T-helper 2 cell (primary cell): ENCODE measurements around the gene CA12.
"Not testable (repeated sequence)": the region's sequence is repeated elsewhere in the genome, so short reads cannot be mapped to it uniquely, and the experiment has no call there.

ENCODE experiments used
- DNase-seq, 5 experiments: peaks; one replicate each; pipeline versions ENCODE4 v3.0.0 to v3.0.0-alpha.2; 2012 to 2022

Gene CA12

GRCh38 chr15:63334821-63335220 is 46.8 kb downstream of the CA12 start:
- DNase-seq, result no peak

GRCh38 chr15:63332367-63333124 is 49.1 kb downstream of the CA12 start:
- no peak for DNase-seq

- peak in 1 of 5 experiments; percentile 25 for DNase-seq
Observed at GRCh38 chr15:63331456-63331855, 50.2 kb downstream of the CA12 start.

DNA sequence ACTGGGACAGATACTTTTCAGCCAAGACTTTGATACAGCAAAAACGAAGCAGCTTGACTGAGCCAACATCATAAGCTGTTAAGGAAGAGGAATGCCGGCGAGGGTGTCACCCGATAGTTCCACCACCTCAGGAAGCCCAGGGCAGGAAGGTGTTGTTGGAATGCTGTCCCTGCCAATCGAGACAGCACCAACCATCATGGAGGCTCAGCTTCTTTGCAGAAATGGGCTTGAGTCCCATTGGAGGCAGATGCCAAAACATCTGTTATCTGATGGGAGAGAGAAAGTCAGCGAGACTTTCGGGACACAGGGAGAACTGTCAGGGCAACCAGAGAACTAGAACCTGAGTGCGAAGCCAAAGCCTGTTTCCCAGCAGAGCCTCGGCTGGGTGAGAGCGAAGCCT is 50.7 kb downstream of the CA12 start:
- DNase-seq, result no peak

DNA sequence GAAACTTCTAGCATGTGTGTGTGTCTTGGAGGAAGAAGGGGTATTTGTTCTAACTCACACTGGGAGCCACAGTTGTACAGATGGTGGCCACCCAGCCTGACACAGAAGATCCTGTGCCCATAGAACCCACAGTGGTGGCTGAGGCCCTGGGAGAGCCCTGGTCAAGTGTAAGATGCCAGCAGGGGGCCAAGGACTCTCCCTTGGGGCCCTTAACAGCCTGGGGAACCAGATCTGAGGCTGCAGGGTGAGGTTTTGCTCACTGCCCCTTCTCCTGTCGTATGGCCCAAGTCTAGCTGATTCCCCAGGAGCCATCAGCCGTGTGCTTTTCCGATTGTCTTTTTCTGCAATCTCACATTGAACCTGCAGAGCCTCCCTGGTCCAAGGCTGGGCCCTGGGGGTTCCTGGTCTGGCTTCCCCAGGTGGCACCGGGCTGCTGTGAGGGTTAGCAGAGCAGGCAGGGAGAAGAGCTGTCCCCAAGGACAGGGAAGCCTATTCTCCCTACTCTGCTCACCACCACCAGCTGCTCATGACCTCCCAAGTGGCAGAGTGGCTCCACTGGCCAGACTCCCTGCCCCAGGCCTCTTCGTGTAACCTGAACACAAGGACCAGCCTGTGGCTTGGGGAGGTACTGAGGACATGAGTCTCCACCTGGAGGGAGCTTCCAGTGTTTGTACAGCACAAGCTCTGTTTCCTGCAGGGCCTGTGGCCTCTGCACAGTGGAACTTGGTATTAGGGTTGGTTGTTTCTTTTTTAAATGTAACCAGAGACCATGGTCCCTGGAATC is 51.9 kb downstream of the CA12 start:
- DNase-seq, result no peak

DNA sequence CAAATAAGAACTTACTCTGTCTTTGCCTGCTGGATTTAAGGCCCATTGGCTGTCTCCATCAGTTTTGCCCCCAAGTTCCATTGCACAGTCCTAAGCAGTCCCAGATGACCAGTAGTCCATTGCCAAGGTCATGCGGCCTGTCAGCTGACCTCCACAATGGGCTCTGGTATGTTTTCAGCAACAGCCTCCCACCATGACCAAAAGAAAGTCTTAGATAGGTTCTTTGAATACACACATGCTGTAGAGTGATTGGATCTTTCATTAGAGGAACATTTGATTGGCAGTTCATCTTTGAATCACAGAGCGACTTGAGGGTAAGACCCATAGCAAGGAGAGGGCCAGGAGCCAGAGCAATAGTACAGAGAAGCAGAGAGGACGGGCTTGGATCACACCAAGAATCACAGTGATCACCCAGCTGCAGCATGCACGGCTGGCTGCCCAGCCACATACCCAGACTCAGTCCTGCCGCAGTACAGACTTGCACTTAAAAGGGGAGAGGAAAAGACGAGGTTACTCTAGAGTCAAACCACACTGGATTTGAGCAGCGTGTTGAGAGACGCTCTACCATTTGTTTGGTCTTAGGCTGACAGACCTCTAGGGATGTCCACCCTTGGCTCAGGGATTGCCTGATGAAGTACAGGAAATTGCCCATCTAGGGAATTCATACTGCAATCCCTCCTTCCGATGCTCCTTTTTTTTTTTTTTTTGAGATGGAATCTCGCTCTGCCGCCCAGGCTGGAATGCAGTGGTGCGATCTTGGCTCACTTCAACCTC is 53.8 kb downstream of the CA12 start:
- no peak for DNase-seq

- DNase-seq, result no peak
Observed at GRCh38 chr15:63324770-63325169, 56.9 kb downstream of the CA12 start.

- no peak for DNase-seq
Observed at GRCh38 chr15:63323798-63324563, 57.7 kb downstream of the CA12 start.

DNA sequence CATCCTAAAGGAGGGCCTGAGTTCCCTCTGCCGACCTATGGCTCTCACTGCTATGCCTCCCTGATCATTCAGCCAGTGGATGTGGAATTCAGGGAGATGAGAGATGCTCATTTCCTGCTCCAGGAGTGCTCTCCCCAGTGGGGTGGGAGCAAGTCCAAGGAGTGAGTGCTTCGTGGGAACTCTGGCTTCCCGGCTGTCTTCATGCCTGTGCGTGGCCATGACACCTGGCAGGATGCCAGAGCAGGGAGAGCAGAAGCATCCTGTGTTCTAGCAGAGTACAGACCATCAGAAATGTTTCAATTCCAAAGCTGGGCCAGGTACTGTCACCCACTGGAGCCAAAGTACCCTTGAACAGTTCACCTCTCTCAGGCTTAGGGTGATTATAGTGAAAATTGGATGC is 59.1 kb downstream of the CA12 start:
- no peak for DNase-seq

- DNase-seq, result no peak
Observed at GRCh38 chr15:63321462-63321861, 60.2 kb downstream of the CA12 start.

DNA sequence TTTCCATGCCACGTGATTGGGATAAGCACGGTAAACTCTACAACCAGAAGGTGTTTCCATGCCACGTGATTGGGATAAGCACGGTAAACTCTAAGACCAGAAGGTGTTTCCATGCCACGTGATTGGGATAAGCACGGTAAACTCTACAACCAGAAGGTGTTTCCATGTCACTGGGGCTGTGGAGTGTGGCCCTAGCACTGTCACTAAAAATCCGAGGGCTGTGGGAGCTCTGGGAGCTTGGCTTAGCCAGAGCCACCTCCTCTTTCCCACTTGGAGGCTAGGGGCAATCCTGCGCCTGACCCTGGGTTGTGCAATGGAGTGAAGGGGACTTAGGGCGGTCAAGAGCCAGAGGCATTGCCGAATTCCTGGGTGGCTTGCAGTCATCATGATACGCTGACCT is 60.7 kb downstream of the CA12 start:
- DNase-seq, result not testable (repeated sequence)

DNA sequence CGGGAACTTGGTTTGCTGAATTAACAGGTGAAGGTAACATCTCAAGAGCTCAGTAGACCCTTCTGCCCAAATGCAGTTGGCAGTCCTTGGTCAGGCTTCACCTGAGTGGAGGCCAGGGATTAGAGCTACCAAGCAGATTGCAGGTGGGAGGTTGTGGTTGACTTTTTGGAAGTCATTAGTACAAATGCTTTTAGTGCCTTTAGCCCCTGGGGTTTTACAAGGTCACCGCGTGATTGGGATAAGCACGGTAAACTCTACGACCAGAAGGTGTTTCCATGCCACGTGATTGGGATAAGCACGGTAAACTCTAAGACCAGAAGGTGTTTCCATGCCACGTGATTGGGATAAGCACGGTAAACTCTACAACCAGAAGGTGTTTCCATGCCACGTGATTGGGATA is 61.2 kb downstream of the CA12 start:
- not testable (repeated sequence) for DNase-seq

DNA sequence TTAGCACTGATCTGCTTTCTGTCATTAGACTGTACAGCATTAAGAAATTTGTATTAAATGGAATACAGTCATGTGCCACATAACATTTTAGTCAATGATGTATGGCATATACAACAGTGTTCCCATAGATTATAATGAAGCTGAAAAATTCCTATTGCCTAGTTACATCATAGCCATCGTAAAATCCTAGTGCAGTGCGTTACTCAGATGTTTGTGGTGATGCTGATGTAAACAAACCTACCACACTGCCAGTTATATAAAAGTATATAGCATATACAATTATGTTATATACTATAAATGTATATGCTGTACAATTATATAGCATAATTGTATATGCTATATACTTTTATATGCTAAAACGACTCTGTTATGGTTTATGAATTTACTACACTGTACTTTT is 62.6 kb downstream of the CA12 start:
- DNase-seq, result no peak

DNA sequence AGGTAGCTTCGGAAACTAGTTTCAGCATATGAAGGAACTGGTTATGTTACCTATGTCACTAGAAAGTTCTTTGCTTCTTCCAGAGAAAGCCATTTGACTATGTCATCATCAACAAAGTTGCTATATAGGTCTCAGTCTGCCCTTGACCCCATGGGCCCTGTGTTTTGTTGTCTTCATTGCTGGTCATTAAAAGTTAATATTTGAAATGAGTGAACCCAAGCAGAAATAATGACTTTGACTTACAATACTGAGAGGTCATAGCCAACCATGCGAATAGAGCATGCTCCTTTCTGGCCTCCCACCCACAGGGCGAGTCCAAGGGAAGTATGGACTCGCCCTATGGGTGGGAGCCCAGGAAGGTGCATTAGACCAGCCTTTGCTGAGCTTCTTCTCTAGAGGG is 63.3 kb downstream of the CA12 start:
- DNase-seq, result no peak

- DNase-seq, result no peak
Observed at GRCh38 chr15:63314409-63314808, 67.2 kb downstream of the CA12 start.

GRCh38 chr15:63313825-63314224 is 67.8 kb downstream of the CA12 start:
- DNase-seq, result no peak

DNA sequence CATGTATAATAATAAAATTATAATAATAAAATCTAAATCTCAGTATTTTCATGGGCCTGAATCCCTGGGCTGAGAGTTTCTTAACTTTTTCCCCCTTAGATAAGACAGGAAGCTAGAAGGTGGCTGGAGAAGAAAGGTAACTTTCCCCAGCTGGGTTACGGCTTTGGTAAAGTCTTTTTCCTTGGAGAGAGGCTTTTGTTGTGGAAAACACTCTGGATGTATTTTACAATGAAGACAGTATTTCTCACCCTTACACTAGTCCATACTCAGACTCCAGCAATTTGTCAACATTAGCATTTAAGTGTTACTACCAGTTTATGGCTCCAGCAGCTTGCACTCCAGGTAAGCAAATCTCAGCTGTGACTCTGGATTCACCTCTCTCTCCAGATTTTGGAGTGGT is 69.4 kb downstream of the CA12 start:
- DNase-seq, result no peak

DNA sequence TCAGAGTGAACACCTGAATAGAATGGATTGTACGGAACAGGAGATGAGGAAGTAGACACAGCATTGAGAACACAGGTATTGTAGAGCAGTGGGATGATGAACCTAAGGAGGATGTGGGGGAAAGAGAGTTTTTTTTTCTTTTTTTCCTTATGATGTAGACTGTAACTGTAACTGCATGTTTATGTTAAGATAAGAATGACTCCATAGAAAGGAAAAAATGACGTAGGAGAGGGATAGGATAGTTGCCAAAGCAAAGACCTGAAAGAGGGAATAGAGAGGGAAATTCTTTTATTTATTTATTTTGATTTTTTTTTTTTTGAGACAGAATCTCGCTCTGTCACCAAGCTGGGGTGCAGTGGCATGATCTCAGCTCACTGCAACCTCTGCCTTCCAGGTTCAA is 71.0 kb downstream of the CA12 start:
- no peak for DNase-seq

- no peak for DNase-seq
Observed at GRCh38 chr15:63308947-63309346, 72.7 kb downstream of the CA12 start.

GRCh38 chr15:63308491-63308890 is 73.2 kb downstream of the CA12 start:
- no peak for DNase-seq

DNA sequence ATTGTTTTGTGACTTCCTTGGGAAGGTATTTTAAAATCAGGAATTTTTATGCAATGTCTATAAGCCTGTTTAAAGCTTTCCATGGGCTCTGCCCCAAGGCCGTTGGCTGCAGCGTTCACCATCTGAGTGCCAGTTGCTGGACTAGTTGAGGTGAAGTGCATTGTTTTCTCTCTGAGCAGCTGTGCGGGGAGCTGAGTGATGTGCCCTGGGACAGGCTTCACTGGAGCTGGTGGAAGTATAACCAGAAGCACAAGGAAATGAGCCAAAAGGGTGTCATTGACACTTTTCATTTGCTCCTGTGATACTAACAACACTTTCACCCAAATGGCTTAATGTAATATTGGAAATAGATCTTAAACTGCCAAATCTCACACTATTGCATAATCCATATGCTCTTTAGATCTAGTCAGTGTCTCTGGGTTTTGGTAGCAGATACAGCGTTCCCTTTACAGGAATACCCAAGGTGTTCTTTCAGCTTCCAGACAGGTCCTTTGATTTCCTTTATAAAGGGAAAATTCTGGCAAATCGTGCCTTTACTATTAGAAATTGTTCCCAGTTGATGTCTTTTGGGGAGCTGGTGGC is 75.1 kb downstream of the CA12 start:
- DNase-seq, result no peak

DNA sequence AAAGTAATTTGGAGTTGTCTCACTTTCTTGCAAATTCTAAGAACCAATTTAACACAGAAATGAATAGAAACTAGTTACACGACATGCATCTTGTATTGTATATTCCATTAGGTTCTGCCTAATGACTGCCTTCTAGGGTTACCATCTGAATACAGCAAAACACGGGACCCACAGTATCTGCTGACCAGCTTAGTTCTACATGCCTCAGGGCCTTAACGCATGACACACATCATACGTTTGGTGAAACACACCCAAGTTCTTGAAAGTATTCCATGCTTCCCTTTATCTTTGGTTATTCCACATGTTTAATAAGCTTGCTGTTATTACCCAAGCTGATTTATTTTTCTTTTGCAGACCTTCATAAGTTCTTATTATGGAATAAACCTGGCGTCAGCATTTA is 76.4 kb downstream of the CA12 start:
- no peak for DNase-seq
